K562 (cell line): Measurements from ENCODE around the gene MFSD12. TPM values are rescaled to one million over a fixed set of nuclear protein-coding genes. Genes with fewer than 3 reads are reported as not detected.

Experiments
- ATAC-seq: fragments of 200-7000 bp; cut with Tn5 transposase; 3 replicates; pipeline ENCODE4 v1.9.1; 2020; ENCODE audit warnings: moderate library complexity
- BruUV-seq: library from RNA; stranded (reverse); fragments of 400-500 nt; replicated peaks from 2 replicates; lab custom pipeline; 2021; lab: Mats Ljungman, UMichigan
- CTCF ChIA-PET: fragments of 300-600 bp; formaldehyde crosslinking; extraction: SDS; loops from one replicate; lab custom pipeline; 2021; ENCODE audit warnings: low intra/inter-chr PET ratio; lab: Yijun Ruan, JAX
- POLR2A ChIA-PET: fragments of 300-600, 350-650 bp; sonication (Branson Sonifier 250); formaldehyde crosslinking; extraction: SDS; loops from one replicate; lab custom pipeline; 2021; ENCODE audit warnings: antibody characterized with exemption, inconsistent platforms; lab: Yijun Ruan, JAX
- DNase-seq, 4 experiments: peaks; one replicate each; pipeline versions ENCODE4 v3.0.0 to v3.0.0-alpha.2; 2011 to 2018; ENCODE audit warnings: low spot score in 3 of 4, mixed read lengths in 3 of 4; ENCODE audit errors: extremely low read depth in 1 of 4
- FAIRE-seq: peaks from 2 replicates; lab custom pipeline; 2011; peaks lifted over from hg19 to GRCh38; lab: Jason Lieb, UNC
- H2AFZ ChIP-seq: 2 replicates; pipeline ENCODE4 v1.6.0; 2011; ENCODE audit warnings: low read depth, low read length, control low read depth, inconsistent platforms
- H3K27ac ChIP-seq: fragments of 200-600 bp; 3 replicates; pipeline ENCODE4 v1.8.0; 2011; ENCODE audit warnings: low read depth, mild to moderate bottlenecking, control low read depth, inconsistent platforms, low read length, moderate library complexity, mixed read lengths; ENCODE audit errors: extremely low read depth
- H3K27me3 ChIP-seq, 2 experiments: fragments of 300-600 bp in 1 of 2; 2 replicates in 1 of 2; 3 replicates in 1 of 2; pipeline versions ENCODE4 v1.6.0 to v1.8.0; 2011; ENCODE audit warnings: inconsistent platforms in 2 of 2, low read length in 2 of 2, mild to moderate bottlenecking in 1 of 2, mixed read lengths in 1 of 2, moderate library complexity in 1 of 2; ENCODE audit not compliant: control insufficient read depth in 2 of 2, insufficient read depth in 2 of 2
- H3K36me3 ChIP-seq: fragments of 300-600 bp; 3 replicates; pipeline ENCODE4 v1.8.0; 2011; ENCODE audit warnings: mild to moderate bottlenecking, low read length, inconsistent platforms; ENCODE audit not compliant: control insufficient read depth, insufficient read depth
- H3K4me1 ChIP-seq, 2 experiments: fragments of 200-600 bp in 1 of 2; replicated peaks in 1 of 2; 2 replicates in 1 of 2; 3 replicates in 1 of 2; pipeline versions ENCODE4 v1.5.1 to v1.8.0; 2011; ENCODE audit warnings: inconsistent platforms in 2 of 2, low read length in 2 of 2, mild to moderate bottlenecking in 1 of 2, mixed read lengths in 1 of 2, moderate library complexity in 1 of 2; ENCODE audit not compliant: control insufficient read depth in 2 of 2, insufficient read depth in 2 of 2
- H3K4me2 ChIP-seq: 2 replicates; pipeline ENCODE4 v1.6.1; 2011; ENCODE audit warnings: low read length, control low read depth, inconsistent platforms, mixed read lengths; ENCODE audit not compliant: insufficient read depth
- H3K4me3 ChIP-seq: fragments of 200-600 bp; sonication (generic), shearing (Covaris generic); 2 replicates; pipeline ENCODE4 v1.5.1; 2016; ENCODE audit warnings: control low read depth, inconsistent platforms
- H3K79me2 ChIP-seq: fragments of 200-600 bp; 3 replicates; pipeline ENCODE4 v1.8.0; 2011; ENCODE audit warnings: low read length, inconsistent platforms; ENCODE audit not compliant: control insufficient read depth, insufficient read depth
- H3K9ac ChIP-seq, 2 experiments: 2 replicates each; pipeline versions ENCODE4 v1.6.0 to v1.6.1; 2011; ENCODE audit warnings: low read depth in 2 of 2, low read length in 2 of 2, control low read depth in 1 of 2, inconsistent platforms in 1 of 2, mild to moderate bottlenecking in 1 of 2, mixed read lengths in 1 of 2; ENCODE audit not compliant: insufficient read depth in 1 of 2
- H3K9me1 ChIP-seq: one replicate; pipeline ENCODE4 v1.6.0; 2011; ENCODE audit warnings: inconsistent platforms, mild to moderate bottlenecking, low read length, moderate library complexity; ENCODE audit not compliant: control insufficient read depth, insufficient read depth
- H3K9me3 ChIP-seq: replicated peaks from 2 replicates; pipeline ENCODE4 v1.5.1; 2011; ENCODE audit warnings: low read depth, low read length, inconsistent platforms; ENCODE audit not compliant: control insufficient read depth, insufficient read depth
- H4K20me1 ChIP-seq: replicated peaks from 2 replicates; pipeline ENCODE4 v1.6.1; 2011; ENCODE audit warnings: low read length, inconsistent platforms, mixed read lengths; ENCODE audit not compliant: control insufficient read depth, insufficient read depth
- POLR2AphosphoS5 ChIP-seq: IDR thresholded peaks from 2 replicates; pipeline ENCODE4 v1.6.1; 2011; ENCODE audit warnings: mild to moderate bottlenecking, low read depth, low read length, moderate library complexity; ENCODE audit not compliant: control insufficient read depth, insufficient read depth
- PTTG1 ChIP-seq: fragments of 450-650 bp; IDR thresholded peaks from 2 replicates; pipeline ENCODE4 v1.6.1; 2016; ENCODE audit warnings: low read depth, mild to moderate bottlenecking, missing genetic modification characterization, missing compliant biosample characterization
- SP1 ChIP-seq: sonication (generic); formaldehyde crosslinking; IDR thresholded peaks from 2 replicates; pipeline ENCODE4 v1.8.1; 2022; ENCODE audit warnings: mild to moderate bottlenecking, missing genetic modification reagents
- ZNF518B ChIP-seq: fragments of 250-450 bp; sonication (Bioruptor Pico); IDR thresholded peaks from 2 replicates; pipeline ENCODE4 v1.5.0; 2021; ENCODE audit warnings: mild to moderate bottlenecking, moderate library complexity
- WGBS: fragments of 100-300 bp; shearing (Covaris generic); methylation state at CpG from one replicate; pipeline ENCODE4 v1.1.6; 2016; ENCODE audit warnings: low coverage, mixed read lengths; ENCODE audit not compliant: insufficient coverage; ENCODE audit errors: missing lambda C conversion rate; 5-methylcytosine and 5-hydroxymethylcytosine counted together
- in situ Hi-C: fragments of 300-500 bp; cut with MboI; formaldehyde crosslinking; loops from 4 replicates; pipeline ENCODE4 v1.15.0; 2018; ENCODE audit warnings: inconsistent platforms, mixed read lengths
- intact Hi-C: fragments of 100-400 bp; cut with micrococcal nuclease; formaldehyde crosslinking; loops from 2 replicates; pipeline ENCODE4 v1.14.2; 2022
- polyA plus RNA-seq, 8 experiments: library from polyadenylated mRNA; depleted of rRNA in 4 of 8; stranded (reverse) in 5 of 8; unstranded in 3 of 8; fragments of >200 nt; fragmentation: Nextera tagmentation in 2 of 8; fragmentation: Illumina TruSeq in 1 of 8; extraction: Ambion mirVana in 2 of 8; extraction: Trizol in 1 of 8; gene quantifications; 2 replicates each; pipeline versions ENCODE4 v1.2.1 to v1.2.3, GENCODE V29; 2011 to 2014; ENCODE audit warnings: inconsistent platforms in 1 of 8, missing spikeins in 1 of 8
- total RNA-seq, 7 experiments: library from RNA; depleted of rRNA in 6 of 7; stranded (reverse); fragments of >200 nt in 6 of 7; fragmentation: Illumina TruSeq in 2 of 7; extraction: Trizol in 2 of 7; gene quantifications; 2 replicates each; pipeline versions ENCODE4 v1.2.1 to v1.2.3, GENCODE V29; 2011 to 2021; ENCODE audit warnings: low replicate concordance in 1 of 7

Gene MFSD12
- total and polyA plus RNA-seq, 9 of the 15 experiments (the other 6 are each of a cell fraction or from before 2014, with no cell fraction given) = 0.69 to 112 (median 31.8) TPM

- H3K4me1 ChIP-seq = peaks cover 7 to 46% of the 10 kb centered on the region in 2 experiments; a peak in 3 of 5 replicates
- DNase-seq = no peak
- H3K9ac ChIP-seq = no peak overlapping the region
- H3K9me3 ChIP-seq = no peaks in the 10 kb centered on the region
- TF ChIP-seq POLR2AphosphoS5 = 0 out of 2 replicates have a peak, but pooled peaks have one; percentile 15
- no peak for TF ChIP-seq SP1 (CRISPR knock-in tag)
- TF ChIP-seq PTTG1 (tag) = no peak
- no peak for TF ChIP-seq ZNF518B (CRISPR knock-in tag)
- H3K27ac ChIP-seq = no peak overlapping the region
- FAIRE-seq = no peak
- H3K9me1 ChIP-seq = no peaks in the 10 kb centered on the region
- ChIA-PET CTCF (no interaction called here), POLR2A (no interaction called here)
- no peak overlapping the region for H3K4me2 ChIP-seq
- no peak for ATAC-seq
- no peak overlapping the region for H3K4me3 ChIP-seq
- H4K20me1 ChIP-seq = 0 out of 2 replicates have a peak, but pooled peaks cover 5% of the 10 kb centered on the region
- no peaks in the 10 kb centered on the region for H3K27me3 ChIP-seq
- WGBS = 90% methylated on average over 7 of the region's 10 CpGs
- H3K36me3 ChIP-seq = peaks cover 51% of the 10 kb centered on the region; the same call in 2 of the 3 replicates
- no TSS peak for BruUV-seq
- in situ Hi-C loops = no loop called here
- H3K79me2 ChIP-seq = no peaks in the 10 kb centered on the region
- H2AFZ ChIP-seq = no peak overlapping the region
- intact Hi-C loops = no loop called here
Measured at GRCh38 chr19:3535981-3536380, 21.4 kb downstream of the MFSD12 start.
